ENCODE results near the gene CDKAL1. TPM values are rescaled to one million over a fixed set of nuclear protein-coding genes. Genes with fewer than 3 reads are reported as not detected.
A peak's percentile ranks its signal among the peaks of the same experiment; 100 is the strongest.
"Not testable (repeated sequence)": the region's sequence is repeated elsewhere in the genome, so short reads cannot be mapped to it uniquely, and the experiment has no call there.

Gene CDKAL1
- total RNA-seq, 1 experiment from 2014 or later, result 22.3 TPM

DNA sequence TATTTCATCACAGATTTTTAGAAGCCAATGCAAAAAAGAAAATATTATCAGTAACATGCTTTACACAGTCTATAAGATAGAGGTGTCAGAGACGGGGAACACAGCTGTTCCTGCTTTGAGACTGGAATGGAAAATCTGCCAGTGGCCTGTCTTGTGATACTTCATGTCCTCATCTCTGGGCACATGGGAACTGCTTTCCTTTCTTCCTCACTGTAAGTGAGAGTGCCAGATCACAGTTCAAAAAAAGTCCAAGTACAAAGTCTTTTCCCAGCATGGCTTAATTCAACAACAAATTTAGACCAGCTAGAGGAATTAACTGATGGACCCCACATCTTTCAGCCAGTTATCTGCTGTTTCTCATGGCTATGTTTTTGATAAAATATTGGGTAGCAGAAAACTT, 490.4 kb downstream of the CDKAL1 start:
- DNase-seq (ENCODE audit: low read depth), result no peak

DNA sequence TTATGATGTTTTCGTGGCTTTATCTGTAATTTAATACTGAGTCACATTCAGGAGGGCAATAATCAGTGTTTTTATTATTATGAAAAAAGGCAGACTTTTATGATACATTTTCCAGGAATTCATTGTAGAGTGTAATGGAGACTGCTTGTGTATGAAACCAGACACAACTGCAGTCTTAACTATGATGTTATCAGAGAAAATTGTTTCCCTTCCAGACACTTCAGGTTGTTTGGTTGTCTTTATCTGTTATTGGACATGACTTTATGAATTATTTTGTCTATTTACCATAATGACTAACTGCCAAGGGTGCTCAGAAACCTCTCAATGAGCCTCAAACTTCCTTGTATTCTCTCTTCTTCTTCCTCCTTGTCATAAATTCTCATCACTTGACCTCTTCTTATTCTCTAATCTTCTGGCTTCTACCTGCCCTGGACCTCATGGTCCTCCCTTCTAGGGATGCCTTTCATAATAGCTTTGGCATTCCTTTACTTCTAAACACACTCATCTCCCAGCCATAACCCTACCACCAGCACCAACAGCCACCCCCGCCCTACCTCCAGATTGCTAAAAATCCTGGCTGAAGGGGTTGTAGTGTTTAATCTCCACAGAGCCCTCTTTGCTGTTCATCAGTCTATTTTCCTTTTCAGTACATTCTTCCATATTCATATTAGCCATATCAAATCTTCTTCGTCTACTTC, 492.5 kb downstream of the CDKAL1 start:
- no peak for DNase-seq (ENCODE audit: low read depth)

DNA sequence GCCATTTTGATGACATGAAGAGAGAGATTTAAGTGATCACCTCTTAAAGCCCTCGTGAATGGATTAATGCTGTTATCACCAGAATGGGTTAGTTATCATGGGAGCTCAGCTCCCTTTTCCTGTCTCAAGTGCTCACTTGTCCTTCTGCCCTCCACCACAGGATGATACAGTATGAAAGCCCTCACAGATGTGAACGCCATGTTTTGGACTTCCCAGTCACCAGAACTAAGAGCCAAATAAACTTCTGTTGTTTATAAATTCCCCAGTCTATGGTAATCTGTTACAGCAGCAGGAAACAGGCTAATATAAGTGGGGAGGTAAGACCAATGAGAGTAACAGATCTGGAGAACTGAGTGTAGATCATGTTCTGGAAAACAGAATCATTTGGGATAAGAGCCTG, 493.2 kb downstream of the CDKAL1 start:
- no peak for DNase-seq (ENCODE audit: low read depth)

DNA sequence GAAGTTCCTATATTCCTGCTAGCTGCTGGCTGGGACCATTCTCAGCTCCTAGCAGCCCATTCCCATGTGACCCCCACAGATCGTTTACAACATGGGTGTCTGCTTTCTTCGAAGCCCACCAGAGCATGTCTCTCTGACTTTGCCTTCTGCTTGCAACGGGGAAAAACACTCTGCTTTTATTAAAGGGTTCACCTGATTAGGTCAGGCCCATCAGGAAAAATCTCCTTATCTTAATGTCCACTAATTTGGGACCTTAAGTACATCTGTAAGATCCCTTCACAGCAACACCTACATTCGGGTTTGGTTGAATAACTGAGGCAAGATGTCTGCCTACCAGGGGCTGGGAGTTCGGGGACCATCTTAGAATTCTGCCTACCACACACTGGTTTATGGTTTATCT, 496.9 kb downstream of the CDKAL1 start:
- DNase-seq (ENCODE audit: low read depth), result no peak

DNA sequence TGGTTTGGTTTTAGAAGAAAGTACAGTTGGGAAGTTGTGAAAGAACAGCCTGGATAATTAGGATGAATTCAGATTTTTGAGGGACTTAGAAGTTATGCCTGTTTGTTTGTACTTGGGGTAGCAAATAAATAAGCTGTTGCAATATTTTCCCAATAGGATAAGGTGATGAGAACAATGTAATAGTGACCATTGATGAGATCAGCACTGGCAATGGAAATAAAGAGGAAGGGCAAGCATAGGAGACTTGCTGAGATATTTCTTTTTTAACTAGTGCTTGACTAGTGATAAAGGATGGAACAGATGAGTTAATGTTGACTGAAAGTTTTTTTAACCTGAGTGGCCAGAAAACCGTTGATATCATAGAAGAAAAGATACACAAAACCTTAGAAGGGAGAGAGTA, 498.8 kb downstream of the CDKAL1 start:
- DNase-seq (ENCODE audit: low read depth), result no peak

DNA sequence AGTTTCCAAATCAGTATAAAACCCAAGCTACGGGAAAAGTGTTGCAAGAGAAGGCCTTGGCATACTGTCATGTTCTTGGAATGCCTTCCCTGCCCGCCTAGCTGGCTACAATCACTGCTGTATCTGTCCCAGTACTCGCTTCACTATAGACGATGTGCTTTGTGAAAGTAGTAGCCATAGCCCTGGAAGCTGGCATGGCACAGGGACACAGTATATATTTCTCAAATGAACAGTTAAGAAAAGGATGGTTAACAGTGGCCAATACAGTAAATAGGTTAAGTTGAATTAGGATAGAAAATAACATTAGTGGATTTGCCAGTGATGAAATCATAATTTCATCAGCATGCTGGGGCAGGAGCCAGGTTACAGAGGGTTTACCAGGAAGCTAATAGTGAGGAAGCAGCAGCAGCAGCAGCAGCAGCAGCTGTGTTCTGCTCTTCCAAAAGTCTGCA, 499.3 kb downstream of the CDKAL1 start:
- DNase-seq (ENCODE audit: low read depth), result peak; percentile 50

DNA sequence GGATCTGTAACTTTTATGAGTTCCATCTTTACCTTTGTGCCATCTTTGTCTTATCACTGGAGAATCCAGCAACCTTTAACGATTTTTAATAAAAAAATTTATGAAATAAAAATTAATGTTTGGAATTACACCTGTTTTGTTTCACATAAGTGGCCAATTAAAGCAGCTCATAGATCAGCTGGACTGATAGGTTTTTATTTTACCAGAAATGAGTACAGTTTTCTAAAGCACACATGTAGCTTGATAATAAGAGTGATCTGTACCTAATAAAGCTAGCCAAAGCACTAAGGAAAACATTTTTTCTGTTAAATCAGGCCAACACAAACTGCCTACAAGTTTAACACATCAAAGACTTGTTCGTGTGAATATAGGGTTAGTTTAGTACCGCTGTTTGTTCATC, 500.1 kb downstream of the CDKAL1 start:
- DNase-seq (ENCODE audit: low read depth), result no peak

DNA sequence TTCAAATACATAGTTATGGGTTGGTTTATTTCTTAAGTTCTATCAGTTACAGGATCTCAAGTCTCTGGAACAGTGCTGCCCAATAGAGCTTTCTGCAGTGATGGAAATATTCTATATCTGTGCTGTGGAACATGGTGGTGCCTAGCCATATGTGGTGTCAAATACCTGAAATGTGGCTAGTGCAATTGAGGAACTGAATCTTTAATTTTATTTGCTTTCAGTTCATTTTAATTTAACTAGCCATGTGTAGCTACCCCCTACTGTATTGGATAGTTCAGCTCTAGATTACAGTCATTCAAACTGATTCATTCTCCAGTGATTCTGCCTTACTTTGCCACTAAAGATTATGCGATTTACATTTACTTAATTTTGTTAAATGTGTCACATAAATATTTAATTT, 503.2 kb downstream of the CDKAL1 start:
- no peak for DNase-seq (ENCODE audit: low read depth)

DNA sequence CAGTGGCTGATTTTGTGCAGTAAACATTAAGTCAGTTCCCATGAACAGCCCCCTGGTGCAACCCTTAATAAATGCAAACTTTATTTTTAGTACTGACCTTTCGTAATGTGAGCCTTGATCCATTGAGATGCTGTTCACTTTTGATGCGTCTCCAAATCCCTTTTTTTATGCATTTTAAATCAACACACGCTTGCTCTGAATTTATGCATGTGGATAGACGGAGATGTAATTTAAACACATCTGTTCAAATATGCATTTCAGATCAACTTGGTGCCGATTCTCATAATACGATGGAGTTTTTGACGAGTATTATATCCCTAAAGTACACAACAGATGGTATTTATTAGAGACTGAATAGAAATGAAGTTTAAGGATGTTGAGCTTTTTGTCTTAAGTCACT, 505.7 kb downstream of the CDKAL1 start:
- DNase-seq (ENCODE audit: low read depth), result no peak

DNA sequence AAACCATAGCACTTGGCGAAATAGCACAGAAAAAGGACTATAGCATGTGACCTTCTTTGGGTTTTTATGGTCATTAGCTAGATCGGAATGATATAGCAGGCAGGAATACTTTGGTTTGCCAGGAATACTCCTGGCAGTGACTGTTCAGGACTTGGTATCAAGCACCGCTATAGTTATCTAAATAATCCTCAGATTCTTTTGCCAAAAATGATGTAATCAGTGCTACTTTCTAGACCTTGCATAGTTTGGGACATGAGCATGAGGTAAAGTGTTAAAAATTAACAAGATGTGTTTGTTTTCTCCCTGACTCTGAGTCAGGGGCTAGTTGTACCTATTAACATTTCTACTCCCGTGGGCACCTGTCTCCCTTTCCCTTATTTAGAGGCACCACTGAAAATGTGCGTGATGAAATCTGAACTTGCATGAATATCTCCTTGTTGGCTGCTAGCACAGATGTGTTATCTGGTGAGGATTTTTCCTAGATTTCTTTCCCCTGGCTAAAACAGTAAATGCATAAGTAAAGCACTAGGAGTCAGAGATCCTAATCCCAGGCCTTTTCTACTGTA, 511.0 kb downstream of the CDKAL1 start:
- no peak for DNase-seq (ENCODE audit: low read depth)

DNA sequence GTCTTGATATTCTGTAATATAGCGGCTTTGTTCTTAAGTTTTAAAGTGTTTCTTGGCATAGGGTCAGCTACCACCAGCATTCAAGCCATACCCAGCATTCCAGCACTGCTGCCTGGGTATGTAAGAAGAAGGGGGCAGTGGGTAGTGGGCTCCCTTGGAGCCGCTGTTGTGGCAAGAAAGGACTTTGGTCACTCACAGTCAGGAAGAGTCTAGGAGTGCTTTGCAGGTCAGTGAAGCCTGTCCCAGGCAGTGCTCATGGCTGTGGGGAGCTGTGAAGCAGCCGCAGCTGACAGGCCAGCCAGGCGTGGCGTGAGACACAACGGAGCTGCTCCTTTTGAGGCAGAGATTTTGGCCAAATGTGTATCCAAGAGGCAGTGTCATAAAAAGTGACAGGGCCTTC, 512.0 kb downstream of the CDKAL1 start:
- DNase-seq (ENCODE audit: low read depth), result no peak

DNA sequence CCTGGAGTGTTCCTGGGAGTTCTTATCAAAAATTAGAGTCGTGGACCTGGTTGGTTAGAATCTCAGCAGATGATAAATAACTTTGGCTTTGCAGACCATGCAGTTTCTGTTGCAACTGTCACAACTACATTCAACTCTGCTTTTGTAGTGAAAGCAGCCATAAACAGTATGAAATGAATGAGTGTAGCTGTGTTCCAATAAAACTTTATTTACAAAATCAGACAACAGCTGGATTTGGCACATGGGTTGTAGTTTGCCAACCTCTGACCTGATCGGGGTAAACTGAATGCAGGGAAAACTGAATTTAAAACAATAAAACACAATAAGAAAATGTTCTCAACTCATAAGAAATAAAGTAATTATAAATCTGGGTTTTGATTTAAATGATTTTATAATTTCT, 513.8 kb downstream of the CDKAL1 start:
- DNase-seq (ENCODE audit: low read depth), result no peak

DNA sequence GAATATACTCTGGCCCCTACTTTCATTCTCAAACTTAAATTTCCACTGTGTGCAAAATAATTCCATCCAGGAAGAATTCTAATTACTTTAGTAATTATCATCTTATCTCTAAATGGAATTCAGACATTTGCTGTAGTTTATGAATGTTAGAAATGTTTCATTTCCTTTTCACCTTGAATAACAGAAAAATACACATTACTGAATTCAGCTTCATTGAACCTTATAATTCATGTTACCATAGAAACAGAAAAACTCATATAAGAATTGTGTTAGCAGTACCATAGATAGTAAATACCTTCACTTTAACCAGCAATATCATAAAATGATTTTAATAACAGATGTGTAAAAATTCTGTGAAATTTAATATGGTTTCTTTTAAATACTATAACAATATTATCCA, 514.9 kb downstream of the CDKAL1 start:
- no peak for DNase-seq (ENCODE audit: low read depth)

DNA sequence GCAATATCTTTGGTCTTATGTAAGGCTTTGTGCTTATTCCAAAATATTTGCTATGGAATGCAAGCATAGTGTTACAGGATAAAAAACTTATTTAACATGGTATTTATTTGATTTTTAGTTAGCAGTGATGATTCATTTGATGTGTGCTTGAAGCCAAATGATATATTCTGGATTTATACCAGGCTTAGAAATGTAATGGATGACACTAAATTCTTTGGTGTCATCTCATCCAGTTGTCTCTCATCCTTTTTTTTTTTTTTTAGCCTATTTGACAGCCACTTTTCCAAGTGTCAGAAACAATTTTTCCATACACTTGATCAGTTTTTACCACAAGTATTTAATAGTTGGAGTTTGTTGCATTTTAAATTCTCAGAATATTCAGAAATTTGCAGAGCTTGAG, 515.3 kb downstream of the CDKAL1 start:
- no peak for DNase-seq (ENCODE audit: low read depth)

DNA sequence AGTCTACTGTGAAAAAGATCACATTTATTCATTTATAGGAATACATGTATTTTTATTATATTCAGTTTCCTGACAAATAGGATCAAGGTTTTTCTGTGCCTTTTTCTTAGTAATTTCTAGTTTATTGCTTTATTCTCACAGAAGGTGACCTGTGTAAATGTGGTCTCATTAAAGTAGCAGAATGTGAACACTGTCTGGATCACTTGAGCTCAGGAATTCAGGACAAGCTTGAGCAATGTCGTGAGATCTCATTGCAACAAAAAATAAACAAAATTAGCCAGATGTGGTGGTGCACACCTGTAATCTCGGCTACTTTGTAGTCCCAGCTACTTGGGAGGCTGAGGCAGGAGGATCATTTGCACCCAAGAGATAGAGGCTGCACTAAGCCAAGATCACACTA, 516.7 kb downstream of the CDKAL1 start:
- no peak for DNase-seq (ENCODE audit: low read depth)

DNA sequence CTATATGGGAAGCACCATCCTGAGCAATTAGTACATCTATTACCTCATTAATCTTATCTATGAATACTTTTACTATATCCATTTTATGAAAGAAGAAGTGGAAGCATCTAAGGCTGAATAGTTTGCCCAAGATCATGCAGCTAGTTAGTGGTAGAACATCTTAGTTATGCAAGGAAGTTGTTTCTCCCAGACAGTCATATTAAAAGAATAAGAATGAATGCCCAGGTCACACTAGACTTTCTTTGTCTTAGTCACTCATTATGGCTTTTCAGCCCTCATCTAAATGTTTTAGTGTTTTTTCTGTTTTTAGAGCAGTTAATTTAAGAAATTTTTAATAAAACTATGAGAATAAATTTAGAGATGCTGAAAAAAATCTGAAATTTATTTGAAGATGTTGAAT, 517.5 kb downstream of the CDKAL1 start:
- DNase-seq (ENCODE audit: low read depth), result no peak

DNA sequence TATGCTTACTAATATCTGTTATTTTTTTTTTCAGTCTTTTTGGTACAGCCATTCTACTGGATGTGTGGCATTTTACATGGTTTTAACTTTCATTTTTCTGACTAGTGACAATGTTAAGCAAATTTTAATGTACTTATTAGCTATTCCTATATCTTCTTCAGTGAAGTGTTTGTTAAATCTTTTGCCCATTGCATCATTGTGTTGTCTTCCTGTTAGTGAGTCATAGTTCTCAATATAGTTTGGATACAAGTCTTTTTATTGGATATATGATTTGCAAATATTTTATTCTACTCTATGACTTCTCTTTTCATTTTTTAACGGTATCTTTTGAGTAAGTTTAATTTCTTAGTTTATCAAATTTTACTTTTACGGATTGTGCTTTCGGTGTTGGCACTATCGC, 519.4 kb downstream of the CDKAL1 start:
- peak; percentile 2 for DNase-seq (ENCODE audit: low read depth)

DNA sequence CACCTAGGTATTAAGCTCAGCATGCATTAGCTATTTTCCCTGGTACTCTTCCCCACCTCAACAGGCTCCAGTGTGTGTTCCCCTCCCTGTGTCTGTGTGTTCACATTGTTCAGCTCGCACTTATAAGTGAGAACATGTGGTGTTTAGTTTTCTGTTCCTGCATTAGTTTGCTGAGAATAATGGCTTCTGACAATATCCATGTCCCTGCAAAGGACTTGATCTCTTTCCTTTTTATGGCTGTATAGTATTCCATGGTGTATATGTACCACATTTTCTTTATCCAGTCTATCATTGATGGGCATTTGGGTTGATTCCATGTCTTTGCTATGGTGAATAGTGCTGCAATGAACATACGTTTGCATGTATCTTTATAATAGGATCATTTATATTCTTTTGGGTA, 521.2 kb downstream of the CDKAL1 start:
- DNase-seq (ENCODE audit: low read depth), result not testable (repeated sequence)

DNA sequence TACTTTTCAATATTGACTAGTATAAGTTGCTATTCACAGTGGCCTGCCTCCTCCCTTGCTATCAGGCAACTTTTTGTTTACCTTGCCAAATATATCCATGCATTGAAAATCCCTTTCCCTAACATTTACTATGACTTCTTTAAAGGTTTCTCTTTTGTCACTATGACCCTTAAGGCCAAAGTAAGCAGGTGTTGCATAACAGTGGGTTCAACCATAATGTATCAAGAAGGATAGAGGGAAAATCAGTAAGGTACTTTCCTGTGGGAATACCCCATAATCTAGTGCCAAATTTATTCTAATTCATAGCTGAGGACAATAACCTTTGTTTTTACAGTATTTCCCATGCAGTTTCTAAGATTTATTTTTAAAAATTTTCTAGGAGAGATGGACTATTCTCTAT, 527.6 kb downstream of the CDKAL1 start:
- no peak for DNase-seq (ENCODE audit: low read depth)

DNA sequence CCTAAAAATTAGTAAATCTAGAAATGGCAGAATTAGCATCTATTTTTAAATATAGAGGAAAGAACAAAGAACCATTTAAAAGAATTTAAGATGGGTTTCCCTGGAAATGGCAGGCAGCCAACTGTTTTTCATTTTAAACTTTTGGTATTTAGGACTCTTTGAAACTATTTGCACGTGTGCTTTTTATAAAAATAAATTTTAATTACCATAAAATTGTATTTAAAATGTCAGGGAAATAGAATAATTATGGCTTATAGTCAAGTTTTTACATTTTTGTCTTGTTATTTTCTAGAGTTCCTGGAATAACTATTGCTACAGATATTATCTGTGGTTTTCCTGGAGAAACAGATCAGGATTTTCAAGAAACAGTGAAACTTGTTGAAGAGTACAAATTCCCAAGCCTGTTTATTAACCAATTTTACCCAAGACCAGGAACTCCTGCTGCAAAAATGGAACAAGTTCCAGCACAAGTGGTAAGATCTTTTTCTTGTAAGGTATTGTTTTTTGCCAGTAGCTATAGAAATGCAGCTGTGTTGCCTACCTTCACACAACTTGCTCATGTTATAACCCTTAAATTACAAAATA, 530.6 kb downstream of the CDKAL1 start:
- DNase-seq (ENCODE audit: low read depth), result peak; percentile 11

DNA sequence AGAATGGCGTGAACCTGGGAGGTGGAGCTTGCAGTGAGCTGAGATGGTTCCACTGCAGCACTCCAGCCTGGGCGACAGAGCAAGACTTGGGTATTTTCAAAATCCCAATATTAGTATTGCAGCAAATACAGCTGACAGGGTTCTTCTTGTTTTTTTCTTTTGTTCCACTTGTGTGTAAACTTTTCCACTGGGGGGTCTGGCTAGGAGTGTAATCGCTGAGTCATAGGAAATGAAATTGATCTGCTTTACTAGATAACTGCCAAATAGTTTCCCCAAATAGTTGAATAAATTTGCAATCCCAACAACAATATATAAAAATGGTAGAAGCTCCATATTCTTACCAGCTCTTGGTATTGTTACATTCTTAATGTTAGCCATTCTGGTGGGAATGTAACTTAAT, 533.3 kb downstream of the CDKAL1 start:
- DNase-seq (ENCODE audit: low read depth), result peak; percentile 5

DNA sequence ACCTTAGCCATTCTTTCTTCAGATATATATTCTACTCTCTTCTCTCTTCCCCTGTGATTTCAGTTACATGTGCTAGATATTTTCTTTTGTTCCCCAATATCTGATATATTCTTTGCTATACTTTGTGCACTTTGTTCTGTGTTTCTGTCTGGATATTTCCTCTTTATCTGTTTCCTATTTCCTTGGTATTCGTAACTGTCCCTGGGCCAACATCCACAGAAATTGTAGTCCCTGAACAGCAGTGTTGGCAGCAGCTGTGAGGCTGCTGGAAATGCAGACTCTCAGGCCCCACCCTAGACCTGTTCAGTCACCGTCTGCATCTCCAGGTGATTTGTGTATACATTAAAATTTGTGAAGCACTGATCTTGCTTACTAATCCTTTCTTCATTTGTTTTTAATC, 536.4 kb downstream of the CDKAL1 start:
- no peak for DNase-seq (ENCODE audit: low read depth)

DNA sequence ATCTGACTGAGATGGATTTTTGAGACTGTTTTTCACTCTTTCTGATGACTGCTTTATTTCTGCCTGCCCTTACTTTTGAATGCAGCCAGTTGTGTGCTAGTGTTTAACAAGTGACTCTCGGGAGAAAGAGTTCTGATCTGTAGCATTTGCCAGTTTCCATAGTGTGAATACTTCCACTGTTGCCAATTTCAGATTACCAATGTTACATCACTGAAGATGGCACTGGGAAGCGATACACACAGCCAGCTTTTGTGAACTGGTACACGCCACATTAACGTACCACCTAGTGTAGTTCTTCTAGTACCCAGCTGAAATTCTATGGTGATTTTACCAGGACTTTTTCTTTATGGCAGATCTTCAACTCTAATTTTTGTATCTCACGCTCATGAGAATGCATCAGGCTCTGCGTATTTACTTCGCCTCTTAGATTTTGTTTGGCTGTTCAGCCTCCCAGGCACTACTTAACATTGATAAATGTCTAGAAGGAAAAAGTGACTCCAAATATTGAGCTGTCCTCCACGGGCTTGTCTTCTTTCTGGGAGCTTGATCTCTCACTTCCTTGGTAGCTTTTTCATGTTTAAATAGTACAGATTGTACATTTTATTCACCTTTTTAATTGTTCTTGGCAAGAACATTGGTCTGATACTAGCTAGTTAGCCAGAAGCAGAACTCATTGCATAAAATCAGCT, 537.7 kb downstream of the CDKAL1 start:
- no peak for DNase-seq (ENCODE audit: low read depth)

Measured in RPMI7951 (cell line).